HG03095 (cell line): ENCODE measurements around the gene ETDC.
"Not testable (repeated sequence)": the region's sequence is repeated elsewhere in the genome, so short reads cannot be mapped to it uniquely, and the experiment has no call there.

ENCODE experiments used
- ATAC-seq: cut with Tn5 transposase; IDR thresholded peaks from one replicate; pipeline ENCODE4 v1.9.1; 2021; ENCODE audit warnings: moderate library complexity; ENCODE audit not compliant: unreplicated experiment

Gene ETDC

DNA sequence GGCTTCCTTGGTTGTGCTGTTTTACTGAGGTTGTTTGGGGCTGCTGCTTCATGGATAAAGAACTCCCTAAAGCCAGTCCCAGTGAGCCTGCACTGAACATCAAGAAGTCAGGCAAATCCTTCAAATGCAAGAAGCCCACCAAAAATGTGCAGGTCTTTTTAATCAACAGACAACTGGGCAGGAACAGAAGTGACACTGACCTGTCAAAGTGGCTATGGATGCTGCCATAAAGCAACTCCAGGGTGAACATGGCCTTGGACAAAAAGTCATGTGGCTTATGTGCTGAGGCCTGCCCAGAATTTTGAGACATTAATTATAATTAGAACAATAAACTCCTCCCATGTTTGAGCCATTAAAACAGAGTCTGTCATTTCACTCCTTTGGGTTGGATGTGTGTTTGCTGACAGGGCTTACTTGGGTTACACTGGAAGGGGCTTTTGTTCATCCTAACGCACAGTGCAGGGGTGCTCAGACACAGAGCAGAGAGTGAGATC, at the start of gene ETDC:
ETDC (plus strand) TSS at position 51 of the 494 bp plus-strand sequence; CDS start at position 51, 0 bp downstream.
- ATAC-seq, result no peak

DNA sequence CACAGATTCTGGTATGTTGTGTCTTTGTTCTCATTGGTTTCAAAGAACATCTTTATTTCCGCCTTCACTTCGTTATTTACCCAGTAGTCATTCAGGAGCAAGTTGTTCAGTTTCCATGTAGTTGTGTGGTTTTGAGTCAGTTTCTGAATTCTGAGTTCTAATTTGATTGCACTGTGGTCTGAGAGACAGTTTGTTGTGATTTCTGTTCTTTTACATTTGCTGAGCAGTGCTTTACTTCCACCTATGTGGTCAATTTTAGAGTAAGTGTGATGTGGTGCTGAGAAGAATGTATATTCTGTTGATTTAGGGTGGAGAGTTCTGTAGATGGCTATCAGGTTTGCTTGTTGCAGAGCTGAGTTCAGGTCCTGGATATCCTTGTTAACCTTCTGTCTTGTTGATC, 48.3 kb upstream of the ETDC start:
- ATAC-seq, result not testable (repeated sequence)

DNA sequence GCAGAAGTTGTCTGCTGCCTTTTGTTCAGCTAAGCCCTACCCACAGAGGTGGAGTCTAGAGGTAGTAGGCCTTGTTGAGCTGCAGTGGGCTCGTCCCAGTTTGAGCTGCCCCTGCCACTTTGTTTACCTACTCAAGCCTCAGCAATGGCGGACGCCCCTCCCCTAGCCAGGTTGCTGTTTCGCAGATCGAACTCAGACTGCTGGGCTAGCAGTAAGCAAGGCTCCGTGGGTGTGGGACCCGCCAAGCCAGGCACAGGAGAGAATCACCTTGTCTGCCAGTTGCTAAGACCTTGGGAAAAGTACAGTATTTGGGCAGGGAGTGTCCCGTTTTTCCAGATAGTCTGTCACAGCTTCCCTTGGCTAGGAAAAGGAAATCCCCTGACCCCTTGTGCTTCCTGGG, 45.9 kb upstream of the ETDC start:
- ATAC-seq, result not testable (repeated sequence)

DNA sequence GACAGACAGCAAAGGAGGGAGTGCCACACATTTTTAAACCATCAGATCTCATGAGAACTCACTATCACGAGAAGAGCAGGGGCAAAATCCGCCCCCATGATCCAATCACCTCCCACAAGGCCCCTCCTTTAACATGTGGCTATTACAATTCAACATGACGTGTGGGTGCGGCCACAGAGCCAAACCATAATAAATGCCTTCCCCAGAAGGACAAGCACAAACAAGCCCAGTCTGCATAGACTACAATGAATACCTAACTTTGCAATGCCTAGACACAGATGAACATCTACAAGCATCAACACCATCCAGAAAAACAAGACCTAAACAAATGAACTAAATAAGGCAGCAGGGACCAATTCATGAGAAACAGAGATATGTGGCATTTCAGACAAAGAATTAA, 45.1 kb upstream of the ETDC start:
- ATAC-seq, result no peak

DNA sequence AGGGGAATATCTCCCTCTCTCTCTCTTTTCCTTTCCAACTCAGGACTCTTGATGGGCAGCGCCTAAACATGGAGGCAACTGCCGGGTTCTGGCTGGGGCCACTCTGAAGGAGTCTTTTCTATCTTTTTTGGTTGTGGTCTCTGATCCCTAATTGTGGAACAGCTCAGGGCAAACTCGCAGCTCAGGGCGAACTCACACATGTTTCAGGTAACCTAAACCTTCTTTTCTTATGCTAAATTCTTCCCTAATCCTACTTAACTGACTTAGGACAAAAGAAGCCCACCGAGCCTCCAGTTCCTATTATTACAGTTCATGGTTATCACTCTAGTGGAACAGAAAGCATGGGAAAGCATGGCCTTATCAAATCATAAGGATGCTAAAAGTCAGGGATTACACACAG, 36.1 kb upstream of the ETDC start:
- no peak for ATAC-seq

DNA sequence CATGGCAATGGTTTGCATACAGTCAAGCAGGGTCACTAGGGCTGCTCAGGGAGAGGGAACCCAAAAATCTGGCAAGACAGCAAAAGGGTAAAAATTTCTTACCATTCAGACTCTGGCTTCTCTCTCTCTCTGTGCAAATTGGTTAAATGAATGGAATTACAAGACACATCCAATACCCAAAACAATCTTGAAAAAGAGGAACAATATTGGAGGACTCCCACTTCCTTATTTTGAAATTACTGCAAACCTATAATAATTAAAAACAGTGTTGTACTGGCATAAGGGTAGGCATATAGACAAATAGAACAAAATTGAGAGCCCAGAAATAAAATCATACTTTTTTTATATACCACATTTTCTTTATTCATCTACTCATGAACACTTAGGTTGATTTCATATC, 33.3 kb upstream of the ETDC start:
- ATAC-seq, result no peak

DNA sequence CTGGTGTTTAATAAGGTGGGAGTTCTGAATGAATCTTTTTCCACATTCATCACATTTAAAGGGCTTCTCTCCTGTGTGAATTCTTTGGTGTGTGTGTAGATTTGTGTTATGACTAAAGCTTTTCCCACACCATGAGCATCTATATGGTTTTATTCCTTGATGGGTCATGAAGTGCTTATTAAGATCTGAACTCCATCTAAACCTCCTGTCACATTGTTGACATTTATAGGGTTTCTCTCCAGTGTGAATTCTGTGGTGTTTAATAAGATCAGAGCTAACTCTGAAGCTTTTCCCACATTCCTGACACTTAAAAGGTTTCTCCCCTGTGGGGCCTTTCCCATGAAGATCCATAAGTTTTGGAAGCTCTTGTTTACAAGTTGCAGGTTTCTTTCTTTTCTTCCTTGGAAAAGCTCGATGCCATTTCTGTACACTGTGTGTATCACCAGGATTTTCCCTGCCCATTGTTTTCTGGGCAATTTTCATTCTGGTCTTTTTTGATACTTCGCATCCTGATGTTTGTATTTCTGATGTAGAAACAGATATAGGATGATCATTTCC, 21.9 kb upstream of the ETDC start:
- ATAC-seq, result no peak

DNA sequence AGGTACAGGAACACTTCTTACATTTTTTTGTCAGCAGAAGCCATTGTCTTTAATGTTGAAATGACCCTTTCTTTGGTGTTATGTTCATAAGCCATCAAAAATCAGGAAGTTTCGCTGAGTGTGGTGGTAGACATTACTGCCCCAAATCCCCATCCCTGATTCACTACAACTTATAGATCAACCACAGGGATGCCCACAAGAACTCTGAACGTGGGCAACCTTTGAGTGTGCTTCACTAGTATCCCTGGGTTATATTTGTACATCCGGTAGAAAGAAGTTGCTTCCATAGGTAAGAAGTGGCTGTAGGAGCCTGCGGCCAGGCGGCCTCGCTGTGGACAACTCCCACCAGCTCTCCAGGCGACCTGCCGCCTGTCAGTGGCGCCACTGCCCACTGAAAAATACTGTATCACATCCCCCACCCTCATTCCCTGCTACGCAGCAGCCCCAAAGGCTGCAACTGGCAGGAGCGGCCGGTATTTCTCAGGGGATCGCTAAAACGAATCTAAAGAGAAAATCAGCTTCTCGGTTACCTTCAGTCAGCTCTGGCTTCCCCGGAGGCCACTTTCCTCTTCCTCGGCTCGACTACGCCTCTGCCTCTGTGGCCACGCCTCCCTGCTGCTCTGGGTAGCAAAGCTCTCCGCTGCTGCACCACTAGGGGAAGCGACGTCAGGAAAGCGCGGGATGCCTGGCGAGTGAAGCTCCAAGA, 13.9 kb upstream of the ETDC start:
- peak; percentile 93 for ATAC-seq

DNA sequence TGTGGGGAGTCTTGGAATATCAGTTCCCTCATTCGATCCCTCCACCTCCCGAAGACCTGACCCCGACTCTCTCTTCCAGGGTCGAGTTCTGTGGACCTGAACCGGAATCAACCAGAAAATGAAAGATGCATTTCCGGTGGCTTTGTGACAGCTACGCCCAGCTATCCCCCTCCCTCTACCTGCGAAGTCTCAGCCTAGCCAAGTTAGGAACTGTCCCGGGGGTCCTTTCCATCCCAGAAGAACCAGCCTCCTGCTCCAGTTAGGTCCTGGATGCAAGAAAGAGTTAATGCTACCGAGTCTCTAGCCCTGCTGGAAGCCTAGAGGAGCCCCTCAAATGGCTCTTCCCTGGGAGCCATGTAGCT, 13.4 kb upstream of the ETDC start:
- peak; percentile 34 for ATAC-seq

DNA sequence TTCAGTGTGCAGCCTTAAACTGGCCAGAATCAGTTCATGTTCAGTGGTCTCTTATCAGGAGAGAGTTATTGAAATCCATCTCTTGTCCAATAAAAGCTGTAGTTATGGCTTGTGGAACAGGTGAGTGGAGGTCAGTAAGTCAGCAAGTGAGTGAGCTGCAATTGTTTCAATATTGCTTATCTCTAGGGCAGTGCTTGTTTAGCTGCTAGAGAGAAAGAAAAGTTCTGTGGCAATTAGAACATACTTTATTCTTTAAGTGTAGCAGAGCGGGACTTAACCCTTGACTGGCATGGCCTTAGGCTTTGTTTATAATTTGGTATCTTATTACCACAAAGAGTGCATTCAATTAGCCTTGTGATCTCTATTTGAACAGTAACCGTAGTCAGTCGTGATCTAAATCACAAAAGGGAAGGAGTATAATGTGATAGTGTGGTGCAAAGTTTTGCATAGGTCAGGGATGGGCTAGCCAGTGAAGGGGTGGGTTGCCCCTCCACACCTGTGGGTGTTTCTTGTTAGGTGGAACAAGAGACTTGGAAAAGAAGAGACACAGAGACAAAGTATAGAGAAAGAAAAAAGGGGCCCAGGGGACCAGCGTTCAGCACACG, 6.9 kb upstream of the ETDC start:
- ATAC-seq, result no peak

DNA sequence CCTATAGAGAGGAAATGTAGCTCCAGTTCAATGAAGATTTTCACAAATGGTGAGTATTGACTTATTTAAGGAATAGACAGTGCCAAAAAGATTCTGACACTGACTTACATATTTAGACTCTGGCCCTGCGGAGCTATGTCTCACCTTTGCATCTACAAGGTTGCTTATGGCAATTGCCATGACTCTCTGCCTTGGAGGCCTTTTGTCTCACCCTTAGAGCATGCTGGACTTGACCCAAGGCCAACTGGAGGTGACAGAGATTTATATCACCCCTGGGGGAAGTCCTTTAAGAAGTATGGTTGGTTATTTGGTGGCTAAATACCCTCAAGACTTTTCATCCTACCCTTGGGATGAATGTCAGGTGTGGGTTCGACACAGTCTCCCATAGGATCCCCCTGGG, 4.5 kb upstream of the ETDC start:
- ATAC-seq, result no peak

DNA sequence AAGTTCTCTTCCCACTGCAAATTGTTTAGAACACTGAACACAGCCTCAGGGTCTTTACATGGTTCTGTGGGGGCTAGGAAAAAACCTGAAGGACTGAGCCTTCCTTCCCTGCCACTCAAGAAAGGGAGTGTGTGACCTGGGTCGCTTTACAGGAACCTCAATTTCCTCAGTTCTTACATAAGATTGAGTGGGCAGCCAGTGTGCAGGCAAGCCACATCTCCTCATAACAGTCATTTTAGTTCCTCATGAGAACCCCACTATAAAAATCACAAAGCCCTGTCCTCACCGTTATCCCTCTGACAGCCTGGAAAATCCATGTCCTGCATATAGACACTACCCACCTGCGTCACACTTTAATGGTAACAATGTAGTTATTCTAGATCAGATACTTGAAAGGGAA, 2.1 kb upstream of the ETDC start:
- no peak for ATAC-seq

DNA sequence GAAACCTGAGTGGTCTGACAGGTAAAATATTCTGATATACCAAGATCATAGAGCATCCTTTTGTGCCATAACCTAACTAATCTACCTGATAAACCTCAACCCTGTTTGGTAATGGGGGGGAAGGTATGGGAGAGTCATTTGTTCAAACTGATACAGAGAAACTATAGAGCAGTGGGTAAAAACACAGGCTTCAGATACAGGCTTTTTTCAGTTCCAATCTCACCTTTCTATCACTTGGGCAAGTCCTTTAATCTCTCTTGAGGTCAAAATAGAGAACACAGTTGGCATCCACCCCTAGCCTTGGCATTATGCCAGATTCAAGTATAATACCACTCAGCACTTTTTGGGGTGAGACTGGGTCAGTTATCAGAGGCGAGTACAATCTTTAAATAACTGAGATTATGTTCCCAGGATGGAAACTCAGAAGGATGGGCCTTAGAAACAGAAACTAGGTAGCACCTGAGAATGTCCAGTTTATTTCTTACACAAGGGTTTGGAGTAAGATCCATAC, 880 bp upstream of the ETDC start:
- no peak for ATAC-seq

DNA sequence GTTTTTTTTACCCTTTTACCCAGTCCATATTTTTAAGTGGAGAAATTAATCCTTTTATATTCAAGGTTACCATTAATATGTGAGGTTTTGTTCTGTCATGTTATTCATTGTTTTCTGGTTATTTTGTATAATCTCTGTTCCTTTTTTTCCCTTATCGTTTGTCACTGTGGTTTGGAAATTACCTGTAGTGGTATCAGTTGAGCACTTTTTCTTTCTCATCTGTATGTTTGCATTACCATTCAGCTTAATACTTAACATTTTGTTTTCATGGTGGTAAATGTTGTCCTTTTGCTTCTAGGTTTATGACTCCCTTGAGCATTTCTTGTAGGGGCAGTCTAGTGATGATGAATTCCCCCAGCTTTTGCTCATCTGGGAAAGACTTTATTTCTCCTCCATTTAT, 6.6 kb downstream of the ETDC start:
- ATAC-seq, result no peak

DNA sequence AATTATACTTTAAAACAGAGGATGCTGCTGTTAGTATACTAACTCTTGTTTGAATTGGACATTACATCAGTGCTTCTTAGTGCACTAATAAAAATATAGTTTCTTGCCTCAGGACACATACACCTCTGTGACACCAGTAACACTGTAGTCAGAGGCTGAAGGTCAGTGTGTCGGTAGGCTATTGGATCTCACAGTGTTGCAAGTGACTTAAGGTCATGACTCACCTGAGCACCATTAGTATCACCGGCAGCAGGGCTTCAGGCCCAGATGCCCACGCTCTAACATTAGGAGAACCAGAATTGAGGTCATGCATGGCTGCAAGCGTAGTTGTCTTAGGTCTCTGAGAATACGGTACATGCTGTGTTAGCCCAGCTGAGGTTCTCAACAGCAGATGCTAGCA, 15.2 kb downstream of the ETDC start:
- no peak for ATAC-seq

DNA sequence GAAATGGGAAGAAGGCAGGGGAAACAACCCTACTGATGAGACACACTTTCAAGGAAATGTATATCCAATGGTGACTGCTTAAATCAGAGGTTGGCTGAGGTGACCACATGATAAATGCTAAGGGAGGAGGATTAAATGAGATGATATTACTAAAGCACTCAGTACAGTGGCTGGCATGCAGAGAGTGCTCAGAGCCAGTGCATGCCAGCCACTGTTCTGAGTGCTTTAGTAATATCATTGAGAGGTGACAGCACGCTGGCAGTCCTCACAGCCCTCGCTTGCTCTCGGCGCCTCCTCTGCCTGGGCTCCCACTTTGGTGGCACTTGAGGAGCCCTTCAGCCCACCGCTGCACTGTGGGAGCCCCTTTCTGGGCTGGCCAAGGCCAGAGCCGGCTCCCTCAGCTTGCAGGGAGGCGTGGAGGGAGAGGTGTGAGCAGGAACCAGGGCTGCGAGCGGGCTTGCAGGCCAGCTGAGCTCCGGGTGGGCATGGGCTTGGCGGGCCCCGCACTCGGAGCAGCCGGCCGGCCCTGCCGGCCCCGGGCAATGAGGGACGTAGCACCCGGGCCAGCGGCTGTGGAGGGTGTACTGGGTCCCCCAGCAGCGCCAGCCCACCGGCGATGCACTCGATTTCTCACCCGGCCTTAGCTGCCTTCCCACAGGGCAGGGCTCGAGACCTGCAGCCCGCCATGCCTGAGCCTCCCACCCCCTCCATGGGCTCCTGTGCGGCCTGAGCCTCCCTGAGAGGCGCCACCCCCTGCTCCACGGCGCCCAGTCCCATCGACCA, 15.9 kb downstream of the ETDC start:
- ATAC-seq, result not testable (repeated sequence)

DNA sequence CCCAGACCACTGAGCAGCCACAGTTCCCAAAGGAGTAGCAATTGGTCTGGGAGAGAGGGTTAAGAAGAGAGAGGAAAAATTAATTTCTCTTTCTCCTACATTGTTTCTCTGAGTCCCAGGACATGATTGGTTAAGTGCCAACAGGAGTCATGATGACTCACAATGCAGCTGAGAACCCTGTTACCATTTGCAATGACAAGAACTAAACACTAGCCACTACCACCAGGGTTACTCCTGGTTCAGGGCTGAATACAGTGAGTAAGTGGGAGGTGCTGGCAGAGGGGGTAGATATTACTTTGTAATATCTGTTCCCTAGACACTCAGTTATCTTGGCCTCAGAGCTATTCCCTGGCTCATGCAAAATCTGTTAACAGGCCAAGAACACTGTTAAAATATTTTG, 18.0 kb downstream of the ETDC start:
- ATAC-seq, result no peak

DNA sequence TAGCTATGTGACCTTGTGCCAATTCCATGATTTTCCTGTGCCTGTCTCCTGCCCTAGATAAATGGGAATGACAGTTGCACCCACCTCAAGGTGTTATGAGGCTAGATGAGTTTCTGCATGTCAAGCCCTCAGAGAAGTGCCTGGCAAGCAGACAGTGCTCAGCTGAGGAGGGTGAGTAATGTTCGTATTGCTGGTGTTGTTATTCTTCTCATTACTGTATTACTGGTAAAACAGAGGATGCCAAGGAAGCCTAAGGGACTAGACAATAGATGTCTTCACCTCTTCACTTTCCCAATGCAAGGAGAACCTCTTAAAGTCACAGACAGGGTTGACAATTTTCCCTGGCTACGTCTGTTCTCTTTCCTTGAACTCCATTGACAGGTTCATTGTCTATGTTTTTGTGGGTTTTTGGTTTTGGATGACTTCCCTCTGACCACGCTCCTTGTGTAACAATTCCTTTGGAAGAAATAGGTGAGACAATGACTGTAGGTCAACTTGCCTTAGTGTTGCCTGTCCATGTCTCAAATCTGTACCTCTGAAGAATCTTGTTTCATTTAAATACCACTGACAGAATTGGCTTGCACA, 19.2 kb downstream of the ETDC start:
- no peak for ATAC-seq

DNA sequence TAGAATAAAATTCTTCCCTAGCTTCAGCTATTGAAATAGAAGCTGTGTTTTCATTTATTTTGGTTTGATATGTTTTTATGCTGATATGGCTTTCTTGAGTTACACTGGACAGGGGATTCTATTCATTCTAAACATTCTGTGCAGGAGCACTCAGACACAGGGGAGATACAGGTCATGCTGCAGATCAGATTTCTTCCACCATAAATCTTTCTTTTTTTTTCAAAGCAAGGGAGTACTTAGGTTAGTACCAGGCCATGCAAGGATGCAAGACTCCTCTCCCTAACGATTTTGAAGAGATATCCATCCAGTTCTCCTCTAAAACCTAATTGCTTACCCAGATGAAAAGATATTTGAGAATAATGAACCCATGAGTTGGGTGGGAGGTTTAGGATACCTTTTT, 21.4 kb downstream of the ETDC start:
- ATAC-seq, result no peak

DNA sequence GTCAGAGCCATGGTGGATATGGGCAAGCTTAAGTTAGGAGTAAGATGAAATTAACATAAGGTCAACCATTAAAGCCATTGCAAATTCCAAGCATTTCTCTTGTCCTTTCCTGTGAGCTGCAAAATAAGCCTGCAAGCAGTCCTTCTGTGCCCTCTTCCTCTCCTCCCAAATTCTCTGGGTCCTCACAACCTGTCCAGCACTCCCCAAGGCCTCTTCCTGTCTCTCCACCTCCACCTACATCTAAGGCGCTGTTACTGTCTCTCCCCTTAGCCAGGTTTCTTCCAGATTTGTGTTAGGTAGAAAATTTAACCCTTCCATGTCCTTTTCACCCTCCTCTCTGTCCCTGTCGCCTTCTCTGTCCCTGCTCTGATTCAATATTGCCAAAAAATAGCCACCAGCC, 22.2 kb downstream of the ETDC start:
- ATAC-seq, result no peak

DNA sequence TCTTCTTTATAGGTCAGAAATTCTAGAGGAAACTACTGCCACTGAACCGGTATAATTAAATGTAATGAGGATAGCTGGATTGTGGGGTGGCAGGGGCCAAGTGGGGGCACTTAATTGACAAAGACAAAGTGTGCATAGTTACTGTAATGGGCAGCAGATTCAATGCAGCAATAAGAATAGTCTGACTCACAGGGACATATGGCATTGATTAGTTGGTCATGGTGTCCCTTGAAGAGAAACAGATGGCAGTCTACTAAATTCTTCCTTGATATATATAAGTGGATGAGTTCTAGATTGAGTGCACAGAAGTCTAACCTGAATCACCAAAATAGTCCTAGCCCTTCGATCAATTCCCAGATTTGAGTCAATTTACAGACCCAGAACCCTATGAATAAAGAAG, 31.6 kb downstream of the ETDC start:
- ATAC-seq, result no peak
